B cell (primary cell): ENCODE results near the gene RAI14. TPM values are rescaled to one million over a fixed set of nuclear protein-coding genes. Genes with fewer than 3 reads are reported as not detected.

Experiments used
- ATAC-seq: fragments of 200-7000 bp; cut with Tn5 transposase; one replicate; pipeline ENCODE4 v1.10.0; 2021; ENCODE audit warnings: low read depth, mild to moderate bottlenecking, moderate number of reproducible peaks, moderate library complexity
- CTCF ChIA-PET: fragments of 350-600 bp; sonication (Branson Sonifier 250); formaldehyde crosslinking; loops from one replicate; lab custom pipeline; 2021; ENCODE audit warnings: antibody characterized with exemption, inconsistent platforms; lab: Charles Lee
- POLR2A ChIA-PET: fragments of 350-600 bp; sonication (Branson Sonifier 250); formaldehyde crosslinking; loops from one replicate; lab custom pipeline; 2021; ENCODE audit warnings: antibody characterized with exemption; lab: Charles Lee
- DNase-seq: peaks from one replicate; pipeline ENCODE4 v3.0.0; 2013
- H2AFZ ChIP-seq: 2 replicates; pipeline ENCODE4 v1.6.1; 2012; ENCODE audit warnings: mild to moderate bottlenecking, low read depth, low read length; ENCODE audit not compliant: insufficient read depth, poor library complexity, severe bottlenecking
- H3K27ac ChIP-seq, 2 donors: 1 replicate in 1 of 2; 2 replicates in 1 of 2; pipeline ENCODE4 v1.5.1; 2012 to 2013; ENCODE audit warnings: low read length in 2 of 2, mild to moderate bottlenecking in 2 of 2, moderate library complexity in 1 of 2
- H3K27me3 ChIP-seq, 4 experiments: fragments of 200-600 bp in 1 of 4; sonication (generic) in 1 of 4; replicated peaks in 1 of 4; 1 replicate in 2 of 4; 2 replicates in 2 of 4; pipeline versions ENCODE4 v1.6.1 to v1.7.0; 2013 to 2016; ENCODE audit warnings: low read length in 3 of 4, mild to moderate bottlenecking in 2 of 4, mixed read lengths in 1 of 4, moderate library complexity in 1 of 4; ENCODE audit not compliant: insufficient read depth in 4 of 4, control insufficient read depth in 3 of 4; ENCODE audit errors: control extremely low read depth in 1 of 4
- H3K36me3 ChIP-seq, 2 experiments: replicated peaks in 1 of 2; 1 replicate in 1 of 2; 2 replicates in 1 of 2; pipeline versions ENCODE4 v1.6.1 to v1.7.1; 2013; ENCODE audit warnings: low read length in 1 of 2; ENCODE audit not compliant: insufficient read depth in 2 of 2, control insufficient read depth in 1 of 2; ENCODE audit errors: control extremely low read depth in 1 of 2, extremely low read depth in 1 of 2
- H3K4me1 ChIP-seq, 2 donors: fragments of 200-600 bp in 1 of 2; sonication (generic) in 1 of 2; 1 replicate in 1 of 2; 2 replicates in 1 of 2; pipeline versions ENCODE4 v1.5.1 to v1.6.1; 2013 to 2017; ENCODE audit warnings: low read length in 2 of 2; ENCODE audit not compliant: control insufficient read depth in 2 of 2, insufficient read depth in 2 of 2
- H3K4me2 ChIP-seq: replicated peaks from 2 replicates; pipeline ENCODE3; 2012; ENCODE audit warnings: mild to moderate bottlenecking, low read depth, low read length; ENCODE audit not compliant: poor library complexity, severe bottlenecking
- H3K4me3 ChIP-seq, 5 experiments: fragments of 200-600 bp in 1 of 5; sonication (generic) in 1 of 5; 1 replicate in 3 of 5; 2 replicates in 2 of 5; pipeline versions ENCODE4 v1.5.1 to v1.7.0; 2011 to 2016; ENCODE audit warnings: low read length in 4 of 5, mild to moderate bottlenecking in 4 of 5, low read depth in 2 of 5, control low read depth in 1 of 5, moderate library complexity in 1 of 5; ENCODE audit not compliant: insufficient read depth in 1 of 5; ENCODE audit errors: control extremely low read depth in 1 of 5, extremely low read depth in 1 of 5
- H3K79me2 ChIP-seq: fragments of 200-600 bp; sonication (generic); one replicate; pipeline ENCODE4 v1.6.0; 2016; ENCODE audit warnings: low read length; ENCODE audit not compliant: control insufficient read depth, insufficient read depth
- H3K9ac ChIP-seq: fragments of 200-600 bp; sonication (generic); 2 replicates; pipeline ENCODE4 v1.6.1; 2017; ENCODE audit warnings: mild to moderate bottlenecking, low read length, moderate library complexity
- H3K9me3 ChIP-seq, 3 donors: one replicate each; pipeline versions ENCODE4 v1.6.1 to v1.7.1; 2013; ENCODE audit warnings: low read length in 2 of 3; ENCODE audit not compliant: control insufficient read depth in 2 of 3, insufficient read depth in 1 of 3; ENCODE audit errors: control extremely low read depth in 1 of 3
- H4K20me1 ChIP-seq: 2 replicates; pipeline ENCODE4 v1.6.0; 2012; ENCODE audit warnings: mild to moderate bottlenecking, low read length; ENCODE audit not compliant: insufficient read depth, control insufficient read depth, poor library complexity, severe bottlenecking
- H3K27ac Mint-ChIP-seq: one replicate; pipeline ENCODE4 v1.8.0; 2021; ENCODE audit warnings: mixed read lengths
- H3K27me3 Mint-ChIP-seq: one replicate; pipeline ENCODE4 v1.8.0; 2021; ENCODE audit warnings: mixed read lengths
- H3K4me1 Mint-ChIP-seq: one replicate; pipeline ENCODE4 v1.8.0; 2021; ENCODE audit warnings: mixed read lengths
- H3K4me3 Mint-ChIP-seq: one replicate; pipeline ENCODE4 v1.8.0; 2021; ENCODE audit warnings: mixed read lengths
- H3K9me3 Mint-ChIP-seq: one replicate; pipeline ENCODE4 v1.8.0; 2022; ENCODE audit warnings: mixed read lengths; ENCODE audit not compliant: insufficient read depth
- EZH2 ChIP-seq: IDR thresholded peaks from 2 replicates; pipeline ENCODE4 v1.6.1; 2012; ENCODE audit warnings: borderline replicate concordance, low read depth, mild to moderate bottlenecking, moderate library complexity, low read length; ENCODE audit not compliant: insufficient read depth, poor library complexity, severe bottlenecking
- WGBS: methylation state at CpG from one replicate; pipeline ENCODE4 v1.1.5; 2013; ENCODE audit warnings: missing lambda C conversion rate; ENCODE audit not compliant: insufficient coverage; 5-methylcytosine and 5-hydroxymethylcytosine counted together
- intact Hi-C: fragments of 100-400 bp; cut with micrococcal nuclease; formaldehyde crosslinking; loops from one replicate; pipeline ENCODE4 v1.10.0; 2022
- polyA plus RNA-seq: library from polyadenylated mRNA; depleted of rRNA; stranded (reverse); fragments of >200 nt; gene quantifications from 2 replicates; pipeline ENCODE4 v1.2.3, GENCODE V29; 2012
- total RNA-seq, 2 donors: library from RNA; stranded (reverse); fragments of 120-200 nt in 1 of 2; gene quantifications; 1 replicate in 1 of 2; 2 replicates in 1 of 2; pipeline versions ENCODE4 v1.2.3 to v1.2.4, GENCODE V29; 2013 to 2022
- TF ChIP-seq, protein P1 (sequence below): fragments of 200-600 bp; IDR thresholded peaks from one replicate; pipeline ENCODE4 v1.8.0; 2022; ENCODE audit warnings: antibody characterized with exemption, mild to moderate bottlenecking

Gene RAI14
- total and polyA plus RNA-seq, 2 donors (not counting 1 experiment from before 2014, with no cell fraction given), result 0.55 to 1.9 TPM

DNA sequence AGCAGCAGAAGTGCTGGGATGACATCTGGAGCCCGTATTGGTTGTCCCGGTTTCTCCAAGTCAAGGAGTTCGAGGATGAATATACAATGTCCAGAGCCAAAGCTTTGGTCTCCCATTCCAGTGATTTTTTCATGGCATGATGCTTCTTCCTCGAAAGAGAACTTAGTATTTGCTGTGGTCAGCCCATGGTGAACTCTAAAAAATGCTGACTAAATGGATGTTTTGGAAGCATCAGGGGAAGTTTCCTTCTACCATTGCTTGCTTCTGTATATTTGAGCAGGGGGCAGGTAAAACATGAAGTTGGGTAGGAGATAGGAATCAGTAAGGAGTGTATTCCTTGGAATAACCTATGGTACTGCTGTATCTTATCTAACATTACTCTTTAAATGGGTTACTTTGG lies 191.4 kb downstream of the RAI14 start:
- H3K9ac ChIP-seq, result no peak overlapping the region
- no peak overlapping the region for H3K27ac ChIP-seq
- no peak overlapping the region for H3K4me2 ChIP-seq
- Mint-ChIP-seq H3K27me3 (peaks cover 7% of the 10 kb centered on the region), H3K4me1 (no peaks in the 10 kb centered on the region), H3K9me3 (no peaks in the 10 kb centered on the region), H3K4me3 (no peak overlapping the region), H3K27ac (no peak overlapping the region)
- no peaks in the 10 kb centered on the region for H3K36me3 ChIP-seq
- CTCF ChIA-PET, result interaction anchor here (0.9 to 1.2 kb wide), 2 partner anchors 9 to 69 kb away, joined by 3 to 5 read pairs; partner anchors contain the start of gene TTC23L
- no peak for ATAC-seq
- no peak overlapping the region for H3K4me3 ChIP-seq
- TF ChIP-seq, protein P1, sequence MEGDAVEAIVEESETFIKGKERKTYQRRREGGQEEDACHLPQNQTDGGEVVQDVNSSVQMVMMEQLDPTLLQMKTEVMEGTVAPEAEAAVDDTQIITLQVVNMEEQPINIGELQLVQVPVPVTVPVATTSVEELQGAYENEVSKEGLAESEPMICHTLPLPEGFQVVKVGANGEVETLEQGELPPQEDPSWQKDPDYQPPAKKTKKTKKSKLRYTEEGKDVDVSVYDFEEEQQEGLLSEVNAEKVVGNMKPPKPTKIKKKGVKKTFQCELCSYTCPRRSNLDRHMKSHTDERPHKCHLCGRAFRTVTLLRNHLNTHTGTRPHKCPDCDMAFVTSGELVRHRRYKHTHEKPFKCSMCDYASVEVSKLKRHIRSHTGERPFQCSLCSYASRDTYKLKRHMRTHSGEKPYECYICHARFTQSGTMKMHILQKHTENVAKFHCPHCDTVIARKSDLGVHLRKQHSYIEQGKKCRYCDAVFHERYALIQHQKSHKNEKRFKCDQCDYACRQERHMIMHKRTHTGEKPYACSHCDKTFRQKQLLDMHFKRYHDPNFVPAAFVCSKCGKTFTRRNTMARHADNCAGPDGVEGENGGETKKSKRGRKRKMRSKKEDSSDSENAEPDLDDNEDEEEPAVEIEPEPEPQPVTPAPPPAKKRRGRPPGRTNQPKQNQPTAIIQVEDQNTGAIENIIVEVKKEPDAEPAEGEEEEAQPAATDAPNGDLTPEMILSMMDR, result no peak
- TF ChIP-seq EZH2, result no peak
- no peaks in the 10 kb centered on the region for H3K4me1 ChIP-seq
- H2AFZ ChIP-seq, result no peak overlapping the region
- WGBS, result 90% methylated on average over 4 of the region's 4 CpGs
- intact Hi-C loops, result no loop called here
- no peaks in the 10 kb centered on the region for H3K79me2 ChIP-seq
- no peaks in the 10 kb centered on the region for H3K27me3 ChIP-seq
- POLR2A ChIA-PET, result no interaction called here
- DNase-seq, result no peak
- H4K20me1 ChIP-seq, result no peaks in the 10 kb centered on the region
- H3K9me3 ChIP-seq, result no peaks in the 10 kb centered on the region

DNA sequence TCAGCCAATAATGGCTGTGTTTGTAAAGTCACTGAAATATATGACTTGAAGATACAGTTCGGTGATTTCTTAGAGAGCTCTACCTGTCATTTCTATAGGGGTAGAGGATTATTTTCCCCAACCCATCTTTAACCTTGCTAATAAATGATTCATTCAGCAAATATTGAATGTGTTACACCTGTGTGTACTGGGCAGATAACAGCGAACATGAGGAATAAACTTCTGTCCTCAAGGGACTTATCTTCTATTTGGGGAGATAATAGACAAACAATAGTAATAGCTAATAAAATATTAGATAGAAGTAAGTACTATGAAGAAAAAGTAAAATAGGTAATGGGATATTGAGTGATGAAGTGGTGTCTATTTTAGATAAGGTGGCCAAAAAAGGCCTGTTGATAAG lies 192.1 kb downstream of the RAI14 start:
- Histone ChIP-seq H3K4me2 (no peak overlapping the region), H4K20me1 (no peaks in the 10 kb centered on the region), H3K4me1 (no peaks in the 10 kb centered on the region), H3K36me3 (no peaks in the 10 kb centered on the region), H3K27me3 (no peaks in the 10 kb centered on the region), H3K9me3 (no peaks in the 10 kb centered on the region), H3K79me2 (no peaks in the 10 kb centered on the region), H3K9ac (no peak overlapping the region), H3K27ac (no peak overlapping the region), H2AFZ (no peak overlapping the region), H3K4me3 (no peak overlapping the region)
- ChIA-PET CTCF (interaction anchor here (0.6 to 1.2 kb wide), 3 partner anchors 9 to 50 kb away, joined by 3 to 5 read pairs (median 3); partner anchors contain the start of gene TTC23L), POLR2A (no interaction called here)
- DNase-seq (no peak), ATAC-seq (no peak)
- no peaks in the 10 kb centered on the region for H3K4me1 Mint-ChIP-seq
- H3K27me3 Mint-ChIP-seq, result peaks cover 7% of the 10 kb centered on the region
- no peaks in the 10 kb centered on the region for H3K9me3 Mint-ChIP-seq
- no CpG with 5 or more reads among the region's 2 CpGs for WGBS
- no peak overlapping the region for H3K4me3 Mint-ChIP-seq
- intact Hi-C loops, result no loop called here
- H3K27ac Mint-ChIP-seq, result no peak overlapping the region
- TF ChIP-seq EZH2, result no peak
- TF ChIP-seq, protein P1, result no peak
